Immature natural killer cell (primary cell): ENCODE data around the gene NUP62. TPM values are rescaled to one million over a fixed set of nuclear protein-coding genes. Genes with fewer than 3 reads are reported as not detected.
"Not testable (repeated sequence)": the region's sequence is repeated elsewhere in the genome, so short reads cannot be mapped to it uniquely, and the experiment has no call there.

ENCODE experiments used
- DNase-seq, 3 donors: peaks; one replicate each; pipeline ENCODE4 v3.0.0; 2022; ENCODE audit warnings: mixed read lengths in 1 of 3
- H3K27ac Mint-ChIP-seq, 6 donors: one replicate each; pipeline ENCODE4 v1.8.0; 2020; ENCODE audit warnings: mixed read lengths in 6 of 6, mild to moderate bottlenecking in 5 of 6, inconsistent platforms in 4 of 6, moderate library complexity in 3 of 6
- H3K27me3 Mint-ChIP-seq, 3 donors: one replicate each; pipeline ENCODE4 v1.8.0; 2020 to 2021; ENCODE audit warnings: low read depth in 3 of 3, mild to moderate bottlenecking in 3 of 3, mixed read lengths in 3 of 3, moderate library complexity in 3 of 3, inconsistent platforms in 1 of 3
- H3K36me3 Mint-ChIP-seq, 3 donors: one replicate each; pipeline ENCODE4 v1.8.0; 2020; ENCODE audit warnings: mixed read lengths in 3 of 3, inconsistent platforms in 2 of 3, mild to moderate bottlenecking in 2 of 3
- H3K4me1 Mint-ChIP-seq, 2 donors: one replicate each; pipeline ENCODE4 v1.8.0; 2020; ENCODE audit warnings: inconsistent platforms in 2 of 2, mild to moderate bottlenecking in 2 of 2, mixed read lengths in 2 of 2, moderate library complexity in 1 of 2
- H3K4me3 Mint-ChIP-seq, 5 donors: one replicate each; pipeline ENCODE4 v1.8.0; 2020; ENCODE audit warnings: mild to moderate bottlenecking in 5 of 5, mixed read lengths in 5 of 5, inconsistent platforms in 3 of 5, moderate library complexity in 3 of 5
- H3K9me3 Mint-ChIP-seq, 6 donors: one replicate each; pipeline ENCODE4 v1.8.0; 2020; ENCODE audit warnings: mild to moderate bottlenecking in 6 of 6, mixed read lengths in 6 of 6, inconsistent platforms in 4 of 6, moderate library complexity in 3 of 6
- polyA plus RNA-seq, 3 donors: library from polyadenylated mRNA; unstranded; fragments of 300-500 nt; fragmentation: Illumina TruSeq; gene quantifications; one replicate each; pipeline ENCODE4 v1.2.3, GENCODE V29; 2021

Gene NUP62
- 10 to 100 TPM; 21.8 to 67.1 (median 34.3) TPM for polyA plus RNA-seq

- Mint-ChIP-seq H3K27me3 (peaks cover 26 to 39% (median 34%) of the 10 kb centered on the region in 3 donors), H3K4me3 (peak within 1 kb of the TSS; percentile 94 to 99 (median 98)), H3K36me3 (peaks cover 0 to 4% (median 0%) of the 10 kb centered on the region in 3 donors), H3K4me1 (peaks cover 72 to 74% of the 10 kb centered on the region in 2 donors), H3K9me3 (peaks cover 0 to 2% (median 0%) of the 10 kb centered on the region in 6 donors), H3K27ac (peak within 1 kb of the TSS; percentile 95 to 98 (median 97))
- peak; percentile 91 to 93 (median 93) for DNase-seq
Observed at GRCh38 chr19:49929121-49929610, at the start of gene NUP62, which contains the start of gene ATF5. NUP62 (minus strand) TSS chr19:49929504; CDS start chr19:49909807, 19,697 bp downstream. ATF5 (plus strand) TSS chr19:49929205; CDS start chr19:49930851, 1,646 bp downstream.

- no peak overlapping the region for H3K27ac Mint-ChIP-seq
- no peak overlapping the region for H3K4me3 Mint-ChIP-seq
- no peak for DNase-seq
- peaks cover 0 to 42% (median 15%) of the 10 kb centered on the region in 3 donors for H3K36me3 Mint-ChIP-seq
- peaks cover 0 to 2% of the 10 kb centered on the region in 2 donors for H3K4me1 Mint-ChIP-seq
- H3K27me3 Mint-ChIP-seq: peaks cover 0 to 4% (median 2%) of the 10 kb centered on the region in 3 donors
- H3K9me3 Mint-ChIP-seq: no peaks in the 10 kb centered on the region
Observed at GRCh38 chr19:49978324-49978723, 49.0 kb upstream of the NUP62 start.

GRCh38 chr19:49977881-49978280, 48.6 kb upstream of the NUP62 start:
- no peak for DNase-seq
- Mint-ChIP-seq H3K4me1 (peaks cover 0 to 2% of the 10 kb centered on the region in 2 donors), H3K27me3 (peaks cover 0 to 4% (median 2%) of the 10 kb centered on the region in 3 donors), H3K36me3 (peaks cover 0 to 42% (median 15%) of the 10 kb centered on the region in 3 donors), H3K4me3 (no peak overlapping the region), H3K9me3 (no peaks in the 10 kb centered on the region), H3K27ac (no peak overlapping the region)

GRCh38 chr19:49977076-49977475, 47.8 kb upstream of the NUP62 start:
- H3K27ac Mint-ChIP-seq: no peak overlapping the region
- H3K4me1 Mint-ChIP-seq: no peaks in the 10 kb centered on the region
- no peak overlapping the region for H3K4me3 Mint-ChIP-seq
- H3K27me3 Mint-ChIP-seq: peaks cover 0 to 4% (median 2%) of the 10 kb centered on the region in 3 donors
- no peak for DNase-seq
- peaks cover 0 to 42% (median 15%) of the 10 kb centered on the region in 3 donors for H3K36me3 Mint-ChIP-seq
- no peaks in the 10 kb centered on the region for H3K9me3 Mint-ChIP-seq

GRCh38 chr19:49976496-49976895, 47.2 kb upstream of the NUP62 start:
- Mint-ChIP-seq H3K27me3 (peaks cover 0 to 4% (median 2%) of the 10 kb centered on the region in 3 donors), H3K27ac (no peak overlapping the region), H3K4me3 (no peak overlapping the region), H3K9me3 (no peaks in the 10 kb centered on the region), H3K36me3 (peaks cover 0 to 37% (median 15%) of the 10 kb centered on the region in 3 donors), H3K4me1 (no peaks in the 10 kb centered on the region)
- DNase-seq: no peak

- DNase-seq: no peak
- Mint-ChIP-seq H3K27me3 (peaks cover 0 to 5% (median 2%) of the 10 kb centered on the region in 3 donors), H3K4me1 (no peaks in the 10 kb centered on the region), H3K9me3 (no peaks in the 10 kb centered on the region), H3K4me3 (no peak overlapping the region), H3K36me3 (peaks cover 0 to 29% (median 12%) of the 10 kb centered on the region in 3 donors), H3K27ac (no peak overlapping the region)
Observed at GRCh38 chr19:49975051-49975450, 45.7 kb upstream of the NUP62 start.

- Mint-ChIP-seq H3K9me3 (no peaks in the 10 kb centered on the region), H3K27me3 (peaks cover 0 to 5% (median 2%) of the 10 kb centered on the region in 3 donors), H3K4me3 (no peak overlapping the region), H3K4me1 (no peaks in the 10 kb centered on the region), H3K36me3 (peaks cover 0 to 28% (median 11%) of the 10 kb centered on the region in 3 donors), H3K27ac (peak overlapping the region in 1 of 6 donors; percentile 23)
- DNase-seq: no peak
Observed at GRCh38 chr19:49973987-49974386, 44.7 kb upstream of the NUP62 start.

GRCh38 chr19:49972841-49973240, 43.5 kb upstream of the NUP62 start:
- no peak overlapping the region for H3K4me3 Mint-ChIP-seq
- no peaks in the 10 kb centered on the region for H3K9me3 Mint-ChIP-seq
- H3K27ac Mint-ChIP-seq: peak overlapping the region in 1 of 6 donors; percentile 53
- peaks cover 2 to 5% (median 2%) of the 10 kb centered on the region in 3 donors for H3K27me3 Mint-ChIP-seq
- no peaks in the 10 kb centered on the region for H3K4me1 Mint-ChIP-seq
- peaks cover 0 to 19% (median 11%) of the 10 kb centered on the region in 3 donors for H3K36me3 Mint-ChIP-seq
- DNase-seq: no peak

- H3K27ac Mint-ChIP-seq: no peak overlapping the region
- no peak overlapping the region for H3K4me3 Mint-ChIP-seq
- peaks cover 0 to 14% (median 11%) of the 10 kb centered on the region in 3 donors for H3K36me3 Mint-ChIP-seq
- no peak for DNase-seq
- H3K4me1 Mint-ChIP-seq: peaks cover 1 to 2% of the 10 kb centered on the region in 2 donors
- H3K9me3 Mint-ChIP-seq: no peaks in the 10 kb centered on the region
- H3K27me3 Mint-ChIP-seq: peaks cover 2 to 8% (median 2%) of the 10 kb centered on the region in 3 donors
Observed at GRCh38 chr19:49971991-49972411, 42.7 kb upstream of the NUP62 start.

GRCh38 chr19:49969355-49969754, 40.1 kb upstream of the NUP62 start:
- not testable (repeated sequence) for H3K36me3 Mint-ChIP-seq
- peaks cover 16 to 17% of the 10 kb centered on the region in 2 donors for H3K4me1 Mint-ChIP-seq

GRCh38 chr19:49968279-49968922, 39.1 kb upstream of the NUP62 start:
- DNase-seq: no peak
- Mint-ChIP-seq H3K4me3 (no peak overlapping the region), H3K4me1 (peaks cover 16 to 17% of the 10 kb centered on the region in 2 donors), H3K9me3 (peaks cover 0 to 5% (median 2%) of the 10 kb centered on the region in 6 donors), H3K36me3 (no peaks in the 10 kb centered on the region), H3K27me3 (peaks cover under 1 to 7% (median 5%) of the 10 kb centered on the region in 3 donors), H3K27ac (no peak overlapping the region)

More at GRCh38 chr19:49969355-49969754, 40.1 kb upstream of the NUP62 start:
- not testable (repeated sequence) for H3K9me3 Mint-ChIP-seq, H3K4me3 Mint-ChIP-seq, H3K27ac Mint-ChIP-seq, H3K27me3 Mint-ChIP-seq, DNase-seq

GRCh38 chr19:49960980-49961379, 31.7 kb upstream of the NUP62 start, which contains the start of gene SIGLEC11:
SIGLEC11 (minus strand) TSS chr19:49961172; CDS start chr19:49961081, 91 bp downstream.
- not testable (repeated sequence) for DNase-seq, H3K4me1 Mint-ChIP-seq, H3K4me3 Mint-ChIP-seq, H3K36me3 Mint-ChIP-seq, H3K9me3 Mint-ChIP-seq, H3K27me3 Mint-ChIP-seq, H3K27ac Mint-ChIP-seq

- not testable (repeated sequence) for H3K4me3 Mint-ChIP-seq, H3K9me3 Mint-ChIP-seq, H3K36me3 Mint-ChIP-seq, H3K27me3 Mint-ChIP-seq, H3K27ac Mint-ChIP-seq, DNase-seq, H3K4me1 Mint-ChIP-seq
Observed at GRCh38 chr19:49959892-49960291, 30.6 kb upstream of the NUP62 start.

- not testable (repeated sequence) for H3K4me3 Mint-ChIP-seq, H3K27me3 Mint-ChIP-seq, DNase-seq, H3K27ac Mint-ChIP-seq, H3K4me1 Mint-ChIP-seq, H3K9me3 Mint-ChIP-seq, H3K36me3 Mint-ChIP-seq
Observed at GRCh38 chr19:49958596-49958995, 29.3 kb upstream of the NUP62 start.
